H1 (cell line): ENCODE data around the gene MRM2. TPM values are rescaled to one million over a fixed set of nuclear protein-coding genes. Genes with fewer than 3 reads are reported as not detected.

Experiments used
- CTCF ChIA-PET: fragments of 300-600 bp; sonication (Branson Sonifier 250); formaldehyde crosslinking; loops from one replicate; lab custom pipeline; 2021; ENCODE audit not compliant: partially characterized antibody; lab: Charles Lee
- POLR2A ChIA-PET: fragments of 300-600 bp; sonication (Branson Sonifier 250); formaldehyde crosslinking; loops from one replicate; lab custom pipeline; 2021; ENCODE audit warnings: inconsistent platforms; ENCODE audit not compliant: partially characterized antibody; lab: Charles Lee
- DNase-seq, 2 experiments: peaks; one replicate each; pipeline versions ENCODE4 v3.0.0 to v3.0.0-alpha.2; 2010 to 2022; ENCODE audit warnings: low spot score in 2 of 2, low read depth in 1 of 2, mixed read lengths in 1 of 2
- FAIRE-seq: peaks from 2 replicates; lab custom pipeline; 2011; peaks lifted over from hg19 to GRCh38; lab: Jason Lieb, UNC
- H2AFZ ChIP-seq: 2 replicates; pipeline ENCODE4 v1.8.1; 2012; ENCODE audit warnings: low read length, inconsistent platforms
- H2AK5ac ChIP-seq: 2 replicates; pipeline ENCODE4 v1.6.1; 2013; ENCODE audit warnings: low read depth, low read length
- H2BK120ac ChIP-seq: replicated peaks from 2 replicates; pipeline ENCODE3; 2013; ENCODE audit warnings: low read depth, low read length, inconsistent platforms
- H2BK12ac ChIP-seq: 2 replicates; pipeline ENCODE4 v1.6.1; 2013; ENCODE audit warnings: low read depth, low read length
- H2BK15ac ChIP-seq: 2 replicates; pipeline ENCODE4 v1.6.1; 2013; ENCODE audit warnings: low read length
- H2BK20ac ChIP-seq: 2 replicates; pipeline ENCODE4 v1.6.1; 2013; ENCODE audit warnings: low read length
- H2BK5ac ChIP-seq: 2 replicates; pipeline ENCODE4 v1.6.1; 2013; ENCODE audit warnings: low read depth, low read length
- H3K14ac ChIP-seq: 2 replicates; pipeline ENCODE4 v1.6.1; 2013; ENCODE audit warnings: inconsistent platforms; ENCODE audit not compliant: insufficient read length
- H3K18ac ChIP-seq: 2 replicates; pipeline ENCODE4 v1.6.1; 2013; ENCODE audit warnings: low read length; ENCODE audit errors: extremely low read depth
- H3K23ac ChIP-seq: 2 replicates; pipeline ENCODE4 v1.6.1; 2013; ENCODE audit warnings: inconsistent platforms; ENCODE audit not compliant: insufficient read length
- H3K23me2 ChIP-seq: 2 replicates; pipeline ENCODE4 v1.6.1; 2013; ENCODE audit warnings: low read depth, low read length
- H3K27ac ChIP-seq: 2 replicates; pipeline ENCODE4 v1.6.1; 2011; ENCODE audit warnings: low read depth, low read length, inconsistent platforms
- H3K27me3 ChIP-seq, 4 experiments: replicated peaks in 1 of 4; 1 replicate in 1 of 4; 2 replicates in 3 of 4; pipeline versions ENCODE4 v1.6.1 to v1.8.1; 2011 to 2013; ENCODE audit warnings: low read length in 3 of 4, mild to moderate bottlenecking in 3 of 4, inconsistent platforms in 2 of 4, mixed read lengths in 2 of 4, moderate library complexity in 1 of 4; ENCODE audit not compliant: control insufficient read depth in 3 of 4, insufficient read depth in 3 of 4; ENCODE audit errors: extremely low read depth in 1 of 4
- H3K36me3 ChIP-seq, 4 experiments: 2 replicates each; pipeline versions ENCODE4 v1.6.1 to v1.8.1; 2011 to 2013; ENCODE audit warnings: mild to moderate bottlenecking in 4 of 4, low read length in 3 of 4, moderate library complexity in 2 of 4, control low read depth in 1 of 4, inconsistent platforms in 1 of 4; ENCODE audit not compliant: insufficient read depth in 4 of 4, control insufficient read depth in 2 of 4
- H3K4ac ChIP-seq: replicated peaks from 2 replicates; pipeline ENCODE3; 2013; ENCODE audit warnings: low read length, low read depth, mixed read lengths, inconsistent platforms; ENCODE audit not compliant: insufficient read length
- H3K4me1 ChIP-seq, 4 experiments: replicated peaks in 1 of 4; 1 replicate in 1 of 4; 2 replicates in 3 of 4; pipeline versions ENCODE4 v1.6.1 to v1.8.1; 2011 to 2013; ENCODE audit warnings: low read length in 3 of 4, inconsistent platforms in 2 of 4, mixed read lengths in 1 of 4; ENCODE audit not compliant: insufficient read depth in 4 of 4, control insufficient read depth in 3 of 4
- H3K4me2 ChIP-seq, 2 experiments: 2 replicates each; pipeline versions ENCODE4 v1.6.1 to v1.8.1; 2011 to 2013; ENCODE audit warnings: low read depth in 2 of 2, low read length in 2 of 2, control low read depth in 1 of 2, inconsistent platforms in 1 of 2, mild to moderate bottlenecking in 1 of 2; ENCODE audit not compliant: insufficient read depth in 1 of 2
- H3K4me3 ChIP-seq, 4 experiments: fragments of 200-600, 300-600 bp in 1 of 4; sonication (generic), shearing (Covaris generic), sonication (Bioruptor Twin) in 1 of 4; 2 replicates each; pipeline versions ENCODE4 v1.5.1 to v1.8.1; 2011 to 2016; ENCODE audit warnings: low read length in 4 of 4, low read depth in 3 of 4, control low read depth in 2 of 4, inconsistent platforms in 2 of 4, mild to moderate bottlenecking in 2 of 4, mixed read lengths in 1 of 4, moderate library complexity in 1 of 4; ENCODE audit not compliant: insufficient read depth in 2 of 4; ENCODE audit errors: extremely low read depth in 1 of 4
- H3K56ac ChIP-seq: replicated peaks from 2 replicates; pipeline ENCODE3; 2013; ENCODE audit warnings: low read depth, mild to moderate bottlenecking, mixed read lengths, low read length, inconsistent platforms; ENCODE audit not compliant: insufficient read length
- H3K79me1 ChIP-seq: 2 replicates; pipeline ENCODE4 v1.6.1; 2013; ENCODE audit warnings: low read depth, low read length, control low read depth
- H3K79me2 ChIP-seq, 2 experiments: 2 replicates each; pipeline versions ENCODE4 v1.6.1 to v1.8.1; 2012 to 2013; ENCODE audit warnings: low read length in 2 of 2, mild to moderate bottlenecking in 2 of 2, inconsistent platforms in 1 of 2; ENCODE audit not compliant: insufficient read depth in 2 of 2, control insufficient read depth in 1 of 2
- H3K9ac ChIP-seq, 4 experiments: replicated peaks in 1 of 4; 1 replicate in 1 of 4; 2 replicates in 3 of 4; pipeline versions ENCODE4 v1.6.1 to v1.8.1; 2011 to 2013; ENCODE audit warnings: low read depth in 3 of 4, low read length in 3 of 4, control low read depth in 2 of 4, mild to moderate bottlenecking in 2 of 4, moderate library complexity in 2 of 4, inconsistent platforms in 1 of 4; ENCODE audit errors: extremely low read depth in 1 of 4
- H3K9me3 ChIP-seq, 2 experiments: 2 replicates each; pipeline versions ENCODE4 v1.6.1 to v1.8.1; 2012 to 2013; ENCODE audit warnings: mild to moderate bottlenecking in 2 of 2, moderate library complexity in 2 of 2, control low read depth in 1 of 2, inconsistent platforms in 1 of 2, low read depth in 1 of 2, low read length in 1 of 2, mixed read lengths in 1 of 2; ENCODE audit not compliant: insufficient read depth in 2 of 2
- H4K20me1 ChIP-seq, 2 experiments: replicated peaks in 1 of 2; 2 replicates each; pipeline versions ENCODE3 to v1.8.1; 2011 to 2013; ENCODE audit warnings: inconsistent platforms in 2 of 2, low read length in 2 of 2, mild to moderate bottlenecking in 1 of 2; ENCODE audit not compliant: insufficient read depth in 2 of 2, control insufficient read depth in 1 of 2
- H4K5ac ChIP-seq: 2 replicates; pipeline ENCODE4 v1.6.1; 2013; ENCODE audit warnings: low read length, low read depth, mixed read lengths, inconsistent platforms; ENCODE audit not compliant: insufficient read length
- H4K8ac ChIP-seq: 2 replicates; pipeline ENCODE4 v1.8.0; 2013; ENCODE audit warnings: mild to moderate bottlenecking, moderate library complexity, low read length, inconsistent platforms; ENCODE audit not compliant: insufficient read depth; ENCODE audit errors: extremely low read depth
- H4K91ac ChIP-seq: replicated peaks from 2 replicates; pipeline ENCODE3; 2013; ENCODE audit warnings: low read length, mixed read lengths, inconsistent platforms; ENCODE audit not compliant: insufficient read length
- CHD2 ChIP-seq: IDR thresholded peaks from 2 replicates; pipeline ENCODE4 v1.6.1; 2012; ENCODE audit warnings: low read length, improper control_type of control experiment
- EZH2 ChIP-seq: fragments of 200-600 bp; sonication (generic); IDR thresholded peaks from 2 replicates; pipeline ENCODE4 v1.7.1; 2012; ENCODE audit warnings: low read depth, mild to moderate bottlenecking, moderate library complexity, low read length, inconsistent platforms; ENCODE audit not compliant: severe bottlenecking
- RBBP5 ChIP-seq: IDR thresholded peaks from 2 replicates; pipeline ENCODE4 v1.7.1; 2012; ENCODE audit warnings: low read depth, mild to moderate bottlenecking, inconsistent platforms, low read length, moderate library complexity, borderline replicate concordance
- RXRA ChIP-seq: IDR thresholded peaks from 2 replicates; pipeline ENCODE4 v1.6.1; 2011; ENCODE audit warnings: low read depth, mild to moderate bottlenecking, low read length, moderate library complexity; ENCODE audit not compliant: insufficient read depth
- TAF7 ChIP-seq: optimal IDR thresholded peaks from 2 replicates; pipeline ENCODE3; 2011; ENCODE audit warnings: low read depth, mild to moderate bottlenecking, inconsistent platforms, low read length, moderate library complexity, borderline replicate concordance
- TEAD4 ChIP-seq: IDR thresholded peaks from 2 replicates; pipeline ENCODE4 v1.6.1; 2012; ENCODE audit warnings: low read depth, low read length, inconsistent platforms, mixed read lengths
- WGBS, 2 experiments: shearing (Covaris generic) in 1 of 2; methylation state at CpG; one replicate each; pipeline versions ENCODE4 v1.1.6 to v1.1.7; 2013 to 2015; ENCODE audit warnings: low lambda C conversion rate in 2 of 2, mixed read lengths in 2 of 2, inconsistent platforms in 1 of 2, low coverage in 1 of 2, missing lambda C conversion rate in 1 of 2; ENCODE audit not compliant: insufficient replicate concordance in 2 of 2, insufficient coverage in 1 of 2, insufficient read length in 1 of 2; ENCODE audit errors: extremely low coverage in 1 of 2, missing lambda C conversion rate in 1 of 2; 5-methylcytosine and 5-hydroxymethylcytosine counted together
- polyA plus RNA-seq, 7 experiments: library from polyadenylated mRNA; depleted of rRNA in 3 of 7; stranded (reverse) in 5 of 7; unstranded in 2 of 7; fragments of >200 nt in 5 of 7; fragments of 200-250 nt in 2 of 7; gene quantifications; 1 replicate in 5 of 7; 2 replicates in 1 of 7; 4 replicates in 1 of 7; pipeline versions ENCODE4 v1.2.1 to v1.2.3, GENCODE V29; 2011 to 2013; ENCODE audit warnings: missing spikeins in 2 of 7, mixed read lengths in 2 of 7
- total RNA-seq: library from RNA; stranded (reverse); fragmentation: NEBNext Ultra II Directional; extraction: Animal tissue kit (Norgen Biotek cat#: 25700); gene quantifications from 2 replicates; pipeline ENCODE4 v1.2.1, GENCODE V29; 2021

MRM2 gene
- total and polyA plus RNA-seq, 2 of the 8 experiments (the other 6 are each of a cell fraction or from before 2014, with no cell fraction given): 17.2 to 38.6 TPM

GRCh38 chr7:2228921-2229320 is 13.1 kb downstream of the MRM2 start:
- no peak overlapping the region for H3K4ac ChIP-seq
- DNase-seq (no peak), FAIRE-seq (no peak)
- CTCF ChIA-PET: interaction anchor here (0.7 to 1.5 kb wide), 3 partner anchors 31 to 119 kb away, joined by 3 read pairs; no protein-coding TSS in a partner anchor
- no peak overlapping the region for H3K14ac ChIP-seq
- H3K36me3 ChIP-seq: peaks cover 4 to 25% (median 17%) of the 10 kb centered on the region in 4 experiments; a peak in 4 of 8 replicates
- no peak overlapping the region for H3K27ac ChIP-seq
- H3K9ac ChIP-seq: no peak overlapping the region
- peaks cover 6 to 15% of the 10 kb centered on the region in 2 experiments for H4K20me1 ChIP-seq
- H4K8ac ChIP-seq: no peak overlapping the region
- no peak overlapping the region for H2AK5ac ChIP-seq
- H3K27me3 ChIP-seq: no peaks in the 10 kb centered on the region
- no peaks in the 10 kb centered on the region for H3K9me3 ChIP-seq
- H4K5ac ChIP-seq: no peak overlapping the region
- H3K56ac ChIP-seq: no peak overlapping the region
- H3K4me2 ChIP-seq: no peak overlapping the region
- no peak overlapping the region for H2BK15ac ChIP-seq
- no peak overlapping the region for H3K4me3 ChIP-seq
- H2BK20ac ChIP-seq: no peak overlapping the region
- H4K91ac ChIP-seq: no peak overlapping the region
- TF ChIP-seq CHD2: no peak
- TF ChIP-seq RXRA: no peak
- TF ChIP-seq TEAD4: no peak
- TF ChIP-seq EZH2: no peak
- TF ChIP-seq TAF7: no peak
- TF ChIP-seq RBBP5: no peak
- 94% methylated on average over 8 of the region's 8 CpGs; no CpG with 5 or more reads in 1 of the 2 experiments for WGBS, 2 experiments
- no peak overlapping the region for H2AFZ ChIP-seq
- POLR2A ChIA-PET: no interaction called here
- peaks cover 17% of the 10 kb centered on the region for H3K79me1 ChIP-seq
- peaks cover 8 to 55% of the 10 kb centered on the region in 2 experiments for H3K79me2 ChIP-seq
- peaks cover 8% of the 10 kb centered on the region; the same call in 1 of the 2 replicates for H3K23me2 ChIP-seq
- H3K23ac ChIP-seq: no peak overlapping the region
- H2BK5ac ChIP-seq: no peak overlapping the region
- peaks cover 0 to 2% (median 0%) of the 10 kb centered on the region in 4 experiments; a peak in 2 of 7 replicates for H3K4me1 ChIP-seq
- no peak overlapping the region for H2BK120ac ChIP-seq
- no peak overlapping the region for H2BK12ac ChIP-seq
- no peak overlapping the region for H3K18ac ChIP-seq
